GM19395 (cell line): Measurements from ENCODE around the gene PLVAP.

ENCODE experiments used
- ATAC-seq: cut with Tn5 transposase; IDR thresholded peaks from one replicate; pipeline ENCODE4 v1.9.1; 2021; ENCODE audit warnings: mild to moderate bottlenecking, moderate library complexity; ENCODE audit not compliant: unreplicated experiment

PLVAP gene

GRCh38 chr19:17376935-17377600 lies at the start of gene PLVAP:
Gene PLVAP (minus strand): TSS chr19:17377342. CDS start chr19:17377288, 54 bp downstream.
- no peak for ATAC-seq

GRCh38 chr19:17424743-17425365 lies 47.7 kb upstream of the PLVAP start:
- no peak for ATAC-seq

GRCh38 chr19:17423429-17424208 lies 46.5 kb upstream of the PLVAP start:
- ATAC-seq: no peak

GRCh38 chr19:17421942-17422341 lies 44.8 kb upstream of the PLVAP start:
- no peak for ATAC-seq

- peak; percentile 14 for ATAC-seq
Observed at GRCh38 chr19:17420475-17420924, 43.4 kb upstream of the PLVAP start.

- peak; percentile 88 for ATAC-seq
Observed at GRCh38 chr19:17419621-17420474, 42.7 kb upstream of the PLVAP start, which contains the start of gene MVB12A. Gene MVB12A (plus strand): TSS chr19:17420047. CDS start chr19:17420136, 89 bp downstream.

GRCh38 chr19:17419154-17419620 lies 42.0 kb upstream of the PLVAP start:
- ATAC-seq: no peak

GRCh38 chr19:17418710-17419109 lies 41.6 kb upstream of the PLVAP start:
- ATAC-seq: no peak

- ATAC-seq: no peak
Observed at GRCh38 chr19:17415121-17415520, 38.0 kb upstream of the PLVAP start.

GRCh38 chr19:17414097-17414496 lies 37.0 kb upstream of the PLVAP start:
- ATAC-seq: no peak

GRCh38 chr19:17411801-17412200 lies 34.7 kb upstream of the PLVAP start:
- no peak for ATAC-seq

- ATAC-seq: no peak
Observed at GRCh38 chr19:17409990-17410389, 32.8 kb upstream of the PLVAP start.

GRCh38 chr19:17406887-17407196 lies 29.7 kb upstream of the PLVAP start:
- no peak for ATAC-seq

GRCh38 chr19:17406046-17406886 lies 29.1 kb upstream of the PLVAP start:
- peak; percentile 14 for ATAC-seq

GRCh38 chr19:17405250-17406045 lies 28.3 kb upstream of the PLVAP start, which contains the start of gene BST2:
Gene BST2 (minus strand): TSS chr19:17405630. CDS start chr19:17405575, 55 bp downstream.
- ATAC-seq: peak; percentile 80

GRCh38 chr19:17404621-17405249 lies 27.6 kb upstream of the PLVAP start:
- no peak for ATAC-seq

GRCh38 chr19:17404015-17404414 lies 26.9 kb upstream of the PLVAP start:
- ATAC-seq: no peak
